ENCODE measurements around the gene GABBR2. TPM values are rescaled to one million over a fixed set of nuclear protein-coding genes. Genes with fewer than 3 reads are reported as not detected.

Gene GABBR2
- total RNA-seq, 1 donor, result 0.27 TPM

DNA sequence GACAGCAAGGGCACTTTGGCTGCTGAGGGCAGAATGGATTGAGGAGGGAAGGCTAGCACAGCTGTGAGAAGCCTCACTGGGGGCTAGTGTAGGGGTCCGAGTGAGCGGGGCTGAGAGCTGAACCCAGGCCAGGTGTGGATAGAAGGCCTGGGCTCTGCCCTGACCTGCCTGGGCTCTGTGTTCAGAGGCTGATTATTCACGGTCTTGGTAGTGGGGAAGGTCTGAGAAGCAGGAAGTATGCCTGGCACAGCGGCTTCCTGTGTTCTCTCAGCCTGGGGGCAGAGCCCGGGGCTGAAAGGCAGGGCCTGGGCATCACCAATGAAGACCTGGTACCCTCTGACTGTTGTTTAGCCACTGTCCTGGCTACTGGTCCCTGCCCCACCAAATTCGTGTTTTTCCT lies 316.9 kb downstream of the GABBR2 start:
- H3K4me3 ChIP-seq (ENCODE audit: low read depth, low read length), result no peak overlapping the region
- TF ChIP-seq CTCF (IDR thresholded peaks at IDR 0.05; ENCODE audit: insufficient read depth, low read length), result no peak
- no peak for DNase-seq (ENCODE audit: low read depth)

DNA sequence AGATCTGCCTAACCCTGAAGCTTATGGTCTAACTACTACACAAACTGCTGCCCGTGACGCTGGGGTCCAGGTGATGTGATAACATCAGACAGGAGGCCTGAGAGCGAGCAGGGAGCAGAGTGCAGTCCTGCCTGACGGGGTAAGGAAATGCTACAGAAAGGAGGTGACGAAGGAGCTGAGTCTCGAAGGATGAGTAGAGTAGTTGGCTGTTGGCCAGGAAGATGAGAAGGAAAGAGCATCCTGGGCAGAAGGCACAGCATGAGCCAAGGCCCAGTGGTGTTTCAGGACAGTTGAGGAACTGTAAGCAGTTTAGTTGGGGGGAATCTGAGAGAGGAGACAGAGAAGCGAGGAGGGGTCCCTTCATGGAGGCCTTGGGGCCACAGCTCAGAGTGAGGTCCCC lies 317.3 kb downstream of the GABBR2 start:
- DNase-seq (ENCODE audit: low read depth), result no peak
- no peak for TF ChIP-seq CTCF (IDR thresholded peaks at IDR 0.05; ENCODE audit: insufficient read depth, low read length)
- no peak overlapping the region for H3K4me3 ChIP-seq (ENCODE audit: low read depth, low read length)

- TF ChIP-seq CTCF (IDR thresholded peaks at IDR 0.05; ENCODE audit: insufficient read depth, low read length), result no peak
- no peak for DNase-seq (ENCODE audit: low read depth)
- H3K4me3 ChIP-seq (ENCODE audit: low read depth, low read length), result no peak overlapping the region
Observed at GRCh38 chr9:98385751-98386150, 323.0 kb downstream of the GABBR2 start.

GRCh38 chr9:98383758-98384157 lies 325.0 kb downstream of the GABBR2 start:
- peak; percentile 40 for TF ChIP-seq CTCF (IDR thresholded peaks at IDR 0.05; ENCODE audit: insufficient read depth, low read length)
- no peak overlapping the region for H3K4me3 ChIP-seq (ENCODE audit: low read depth, low read length)
- peak; percentile 35 for DNase-seq (ENCODE audit: low read depth)

DNA sequence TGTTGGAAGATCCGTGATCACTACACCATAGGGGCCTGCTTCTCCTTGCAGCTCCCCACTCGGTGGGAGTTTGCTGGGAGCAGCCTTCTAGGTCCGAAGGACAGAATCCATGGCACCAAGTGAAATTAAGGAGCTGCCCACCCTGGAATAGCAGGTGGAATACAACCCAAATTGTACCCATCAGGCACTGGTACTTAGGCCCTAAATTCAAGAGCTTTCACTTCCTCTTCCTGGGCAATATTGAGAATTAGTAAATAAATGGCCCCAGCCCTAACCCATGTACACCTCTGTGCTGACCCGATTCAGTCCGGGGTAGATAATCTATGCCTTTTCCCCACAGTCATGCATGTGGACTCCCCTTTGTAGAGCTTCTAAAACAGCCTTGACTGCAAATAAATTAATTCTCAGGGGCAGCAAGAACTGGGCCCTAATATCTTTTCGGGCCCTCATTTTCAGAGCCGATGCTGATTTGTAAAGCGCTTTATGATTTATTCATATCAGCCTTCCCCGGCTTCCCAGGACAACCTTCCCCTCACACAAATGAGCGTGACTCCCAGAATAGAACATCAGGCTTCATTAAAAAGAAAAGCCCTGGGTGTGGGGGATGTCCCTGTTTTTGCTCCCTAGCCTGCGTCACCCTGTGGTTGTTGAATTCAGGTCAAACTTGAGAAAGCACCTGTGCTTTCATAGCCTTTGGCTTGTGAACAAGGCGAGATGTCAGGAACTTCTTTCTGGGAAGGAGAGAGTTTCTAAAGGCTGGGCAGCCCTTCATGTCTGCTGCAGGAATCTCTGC lies 327.2 kb downstream of the GABBR2 start:
- H3K4me3 ChIP-seq (ENCODE audit: low read depth, low read length), result no peak overlapping the region
- DNase-seq (ENCODE audit: low read depth), result no peak
- TF ChIP-seq CTCF (IDR thresholded peaks at IDR 0.05; ENCODE audit: insufficient read depth, low read length), result no peak

- peak; percentile 50 for DNase-seq (ENCODE audit: low read depth)
- no peak for TF ChIP-seq CTCF (IDR thresholded peaks at IDR 0.05; ENCODE audit: insufficient read depth, low read length)
- H3K4me3 ChIP-seq (ENCODE audit: low read depth, low read length), result no peak overlapping the region
Observed at GRCh38 chr9:98380065-98380681, 328.6 kb downstream of the GABBR2 start.
